RWPE2 (cell line): ENCODE results near the gene GNG13.

Experiments used
- ATAC-seq: fragments of 200-7000 bp; cut with Tn5 transposase; 3 replicates; pipeline ENCODE4 v1.9.1; 2021; ENCODE audit warnings: low read depth
- DNase-seq: peaks from one replicate; pipeline ENCODE4 v3.0.0-alpha.2; 2020; ENCODE audit warnings: low spot score
- H3K27ac ChIP-seq: fragments of 450-650 bp; 2 replicates; pipeline ENCODE4 v1.5.1; 2017; ENCODE audit warnings: mild to moderate bottlenecking; ENCODE audit not compliant: poor library complexity, severe bottlenecking
- H3K27me3 ChIP-seq: fragments of 250-450 bp; sonication (Bioruptor Pico); 2 replicates; pipeline ENCODE4 v1.5.1; 2021; ENCODE audit warnings: mild to moderate bottlenecking, moderate library complexity; ENCODE audit not compliant: insufficient read depth, poor library complexity, severe bottlenecking
- H3K36me3 ChIP-seq: fragments of 250-450 bp; sonication (Bioruptor Pico); 2 replicates; pipeline ENCODE4 v1.5.1; 2020; ENCODE audit warnings: low read depth, mild to moderate bottlenecking, moderate library complexity
- H3K4me1 ChIP-seq: fragments of 250-450 bp; sonication (Bioruptor Pico); 2 replicates; pipeline ENCODE4 v1.5.1; 2021; ENCODE audit warnings: mild to moderate bottlenecking, moderate library complexity; ENCODE audit not compliant: insufficient read depth, poor library complexity, severe bottlenecking
- H3K4me3 ChIP-seq: fragments of 250-450 bp; sonication (Bioruptor Pico); 2 replicates; pipeline ENCODE4 v1.5.1; 2021; ENCODE audit warnings: mild to moderate bottlenecking, moderate library complexity; ENCODE audit not compliant: severe bottlenecking
- H3K9me3 ChIP-seq: fragments of 250-450 bp; sonication (Bioruptor Pico); 2 replicates; pipeline ENCODE4 v1.5.1; 2021; ENCODE audit warnings: mild to moderate bottlenecking, moderate library complexity; ENCODE audit not compliant: severe bottlenecking
- CTCF ChIP-seq: fragments of 450-650 bp; IDR thresholded peaks from one replicate; pipeline ENCODE4 v1.5.1; 2017; ENCODE audit warnings: mild to moderate bottlenecking, moderate library complexity; ENCODE audit not compliant: poor library complexity, severe bottlenecking

Gene GNG13

GRCh38 chr16:761625-762513, 38.7 kb downstream of the GNG13 start:
- no peak for DNase-seq
- no peak for TF ChIP-seq CTCF
- H3K4me3 ChIP-seq: no peak overlapping the region
- no peaks in the 10 kb centered on the region for H3K36me3 ChIP-seq
- no peak for ATAC-seq
- no peaks in the 10 kb centered on the region for H3K9me3 ChIP-seq
- peak overlapping the region; percentile 48 for H3K27ac ChIP-seq
- H3K4me1 ChIP-seq: peaks cover 28% of the 10 kb centered on the region
- no peaks in the 10 kb centered on the region for H3K27me3 ChIP-seq

DNA sequence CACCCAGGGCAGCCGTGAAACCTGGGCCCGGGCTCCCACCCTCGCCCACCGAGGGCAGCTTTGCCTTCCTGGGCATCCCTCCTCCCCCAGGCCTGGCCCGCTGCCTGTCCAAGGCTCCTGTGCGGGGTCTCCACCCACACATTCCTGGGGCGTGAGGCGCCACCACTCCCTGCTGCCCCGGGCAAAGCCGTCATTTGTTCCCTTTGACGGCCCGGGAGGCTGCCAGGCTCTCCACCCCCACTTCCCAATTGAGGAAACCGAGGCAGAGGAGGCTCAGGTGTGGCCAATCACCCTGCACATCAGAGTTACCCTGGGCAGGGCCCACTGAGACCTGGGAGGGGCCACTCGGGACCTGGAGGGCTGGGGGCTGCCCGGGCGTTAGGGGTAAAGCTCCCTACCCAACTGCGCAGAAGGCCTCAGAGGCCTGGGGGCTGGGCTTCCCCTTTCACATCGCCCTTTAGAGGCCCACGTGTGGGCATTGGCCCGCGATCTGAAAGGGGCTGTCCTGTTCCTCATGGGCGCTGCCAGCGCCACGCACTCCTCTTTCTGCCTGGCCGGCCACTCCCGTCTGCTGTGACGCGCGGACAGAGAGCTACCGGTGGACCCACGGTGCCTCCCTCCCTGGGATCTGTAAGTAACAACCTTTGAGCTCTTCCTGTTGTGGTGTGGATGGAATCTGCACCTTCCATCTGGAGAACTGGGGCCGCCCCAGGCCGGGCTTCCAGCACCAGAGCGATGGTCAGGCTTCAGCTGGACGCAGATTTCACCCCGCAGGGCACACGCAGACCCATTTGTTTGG, 39.8 kb downstream of the GNG13 start, which contains the start of gene MSLN:
Gene MSLN, plus strand, starts transcription at position 190 of the 799 bp plus-strand sequence. CDS start 1,947 bp downstream, outside the sequence.
- Histone ChIP-seq H3K9me3 (no peaks in the 10 kb centered on the region), H3K36me3 (no peaks in the 10 kb centered on the region), H3K27ac (peak within 1 kb of the TSS; percentile 48), H3K4me3 (no peak within 1 kb of the TSS), H3K27me3 (no peaks in the 10 kb centered on the region), H3K4me1 (peaks cover 28% of the 10 kb centered on the region)
- DNase-seq: peak; percentile 88
- ATAC-seq: peak; percentile 75
- TF ChIP-seq CTCF: no peak

GRCh38 chr16:760065-760464, 40.5 kb downstream of the GNG13 start:
- no peak for TF ChIP-seq CTCF
- no peaks in the 10 kb centered on the region for H3K36me3 ChIP-seq
- peak; percentile 2; the same call in 1 of the 3 replicates for ATAC-seq
- H3K4me1 ChIP-seq: peaks cover 28% of the 10 kb centered on the region
- H3K4me3 ChIP-seq: no peak overlapping the region
- peak; percentile 74 for DNase-seq
- peak overlapping the region; percentile 48 for H3K27ac ChIP-seq
- H3K27me3 ChIP-seq: no peaks in the 10 kb centered on the region
- H3K9me3 ChIP-seq: no peaks in the 10 kb centered on the region

DNA sequence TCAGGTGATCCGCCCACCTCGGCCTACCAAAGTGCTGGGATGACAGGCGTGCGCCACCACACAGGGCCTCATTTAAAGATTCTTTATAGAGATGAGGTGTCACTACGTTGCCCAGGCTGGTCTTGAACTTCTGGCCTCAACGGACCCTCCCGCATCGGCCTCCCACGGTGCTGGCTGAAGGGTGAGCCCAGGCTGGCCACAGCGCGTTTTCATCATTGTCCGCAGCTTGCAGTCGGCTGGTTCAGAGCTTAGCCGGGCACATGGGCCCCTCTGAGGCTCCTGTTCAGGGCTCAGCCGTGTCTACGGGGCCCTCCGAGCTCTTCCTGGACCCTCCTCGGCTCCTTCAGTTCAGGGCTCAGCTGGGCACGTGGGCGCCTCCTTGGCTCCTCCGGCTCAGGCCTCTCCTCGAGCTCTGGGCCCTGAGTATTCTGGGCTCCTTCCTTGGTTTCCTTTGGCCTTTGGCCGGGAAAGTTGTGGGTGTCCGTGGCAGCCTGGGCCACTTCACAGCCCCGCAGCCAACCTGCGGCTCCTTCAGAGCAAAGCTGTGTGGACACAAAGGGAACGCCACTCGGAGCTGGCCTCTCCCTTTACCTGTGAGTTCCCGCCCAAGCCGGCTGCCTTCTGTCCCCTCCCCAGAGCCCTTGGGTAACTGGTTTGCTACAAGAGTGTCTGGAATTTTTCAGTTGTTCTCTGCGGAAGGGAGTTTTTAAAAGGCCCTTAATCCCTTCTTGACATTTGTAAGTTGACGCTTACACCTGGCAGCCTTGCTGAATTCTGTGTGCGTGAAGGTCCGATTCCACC, 41.2 kb downstream of the GNG13 start:
- H3K27me3 ChIP-seq: no peaks in the 10 kb centered on the region
- H3K36me3 ChIP-seq: no peaks in the 10 kb centered on the region
- no peak for TF ChIP-seq CTCF
- peak overlapping the region; percentile 48 for H3K27ac ChIP-seq
- DNase-seq (peak; percentile 73), ATAC-seq (peak; percentile 6; the same call in 1 of the 3 replicates)
- H3K9me3 ChIP-seq: no peaks in the 10 kb centered on the region
- H3K4me3 ChIP-seq: no peak overlapping the region
- H3K4me1 ChIP-seq: peaks cover 34% of the 10 kb centered on the region
